ENCODE results near the gene TEX12.

DNA sequence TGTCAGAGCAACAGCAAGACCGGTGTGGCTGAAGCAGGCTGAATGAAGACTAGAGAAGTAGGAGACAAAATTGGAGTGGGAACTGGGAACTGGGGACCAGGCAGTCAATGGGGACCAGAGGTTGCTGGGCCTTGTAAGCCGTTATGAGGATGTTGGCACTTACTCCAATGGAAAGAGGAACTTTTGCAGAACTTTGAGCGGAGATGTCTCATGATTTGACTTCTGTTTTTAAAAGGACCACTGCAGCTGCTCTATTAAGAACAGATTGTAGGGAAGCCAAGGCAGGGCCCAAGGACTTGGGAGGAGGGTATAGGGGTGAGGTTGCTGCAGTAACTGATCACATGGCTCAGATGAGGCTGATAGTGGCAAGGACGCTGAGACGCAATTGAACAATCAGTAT, 37.5 kb upstream of the TEX12 start:
- TF ChIP-seq, protein P1, sequence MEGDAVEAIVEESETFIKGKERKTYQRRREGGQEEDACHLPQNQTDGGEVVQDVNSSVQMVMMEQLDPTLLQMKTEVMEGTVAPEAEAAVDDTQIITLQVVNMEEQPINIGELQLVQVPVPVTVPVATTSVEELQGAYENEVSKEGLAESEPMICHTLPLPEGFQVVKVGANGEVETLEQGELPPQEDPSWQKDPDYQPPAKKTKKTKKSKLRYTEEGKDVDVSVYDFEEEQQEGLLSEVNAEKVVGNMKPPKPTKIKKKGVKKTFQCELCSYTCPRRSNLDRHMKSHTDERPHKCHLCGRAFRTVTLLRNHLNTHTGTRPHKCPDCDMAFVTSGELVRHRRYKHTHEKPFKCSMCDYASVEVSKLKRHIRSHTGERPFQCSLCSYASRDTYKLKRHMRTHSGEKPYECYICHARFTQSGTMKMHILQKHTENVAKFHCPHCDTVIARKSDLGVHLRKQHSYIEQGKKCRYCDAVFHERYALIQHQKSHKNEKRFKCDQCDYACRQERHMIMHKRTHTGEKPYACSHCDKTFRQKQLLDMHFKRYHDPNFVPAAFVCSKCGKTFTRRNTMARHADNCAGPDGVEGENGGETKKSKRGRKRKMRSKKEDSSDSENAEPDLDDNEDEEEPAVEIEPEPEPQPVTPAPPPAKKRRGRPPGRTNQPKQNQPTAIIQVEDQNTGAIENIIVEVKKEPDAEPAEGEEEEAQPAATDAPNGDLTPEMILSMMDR (IDR thresholded peaks at IDR 0.05) = no peak
- TF ChIP-seq EP300 (IDR thresholded peaks at IDR 0.05) = no peak
- no peak for TF ChIP-seq POLR2A (IDR thresholded peaks at IDR 0.05)

Measured in upper lobe of left lung (tissue), 4 donors.